HG03432 (cell line): ENCODE results near the gene PEX1.
A peak's percentile ranks its signal among the peaks of the same experiment; 100 is the strongest.
"Not testable (repeated sequence)": the region's sequence is repeated elsewhere in the genome, so short reads cannot be mapped to it uniquely, and the experiment has no call there.

ENCODE experiments used
- ATAC-seq: cut with Tn5 transposase; IDR thresholded peaks from one replicate; pipeline ENCODE4 v1.9.1; 2021; ENCODE audit warnings: mild to moderate bottlenecking, moderate library complexity; ENCODE audit not compliant: unreplicated experiment

The PEX1 gene

DNA sequence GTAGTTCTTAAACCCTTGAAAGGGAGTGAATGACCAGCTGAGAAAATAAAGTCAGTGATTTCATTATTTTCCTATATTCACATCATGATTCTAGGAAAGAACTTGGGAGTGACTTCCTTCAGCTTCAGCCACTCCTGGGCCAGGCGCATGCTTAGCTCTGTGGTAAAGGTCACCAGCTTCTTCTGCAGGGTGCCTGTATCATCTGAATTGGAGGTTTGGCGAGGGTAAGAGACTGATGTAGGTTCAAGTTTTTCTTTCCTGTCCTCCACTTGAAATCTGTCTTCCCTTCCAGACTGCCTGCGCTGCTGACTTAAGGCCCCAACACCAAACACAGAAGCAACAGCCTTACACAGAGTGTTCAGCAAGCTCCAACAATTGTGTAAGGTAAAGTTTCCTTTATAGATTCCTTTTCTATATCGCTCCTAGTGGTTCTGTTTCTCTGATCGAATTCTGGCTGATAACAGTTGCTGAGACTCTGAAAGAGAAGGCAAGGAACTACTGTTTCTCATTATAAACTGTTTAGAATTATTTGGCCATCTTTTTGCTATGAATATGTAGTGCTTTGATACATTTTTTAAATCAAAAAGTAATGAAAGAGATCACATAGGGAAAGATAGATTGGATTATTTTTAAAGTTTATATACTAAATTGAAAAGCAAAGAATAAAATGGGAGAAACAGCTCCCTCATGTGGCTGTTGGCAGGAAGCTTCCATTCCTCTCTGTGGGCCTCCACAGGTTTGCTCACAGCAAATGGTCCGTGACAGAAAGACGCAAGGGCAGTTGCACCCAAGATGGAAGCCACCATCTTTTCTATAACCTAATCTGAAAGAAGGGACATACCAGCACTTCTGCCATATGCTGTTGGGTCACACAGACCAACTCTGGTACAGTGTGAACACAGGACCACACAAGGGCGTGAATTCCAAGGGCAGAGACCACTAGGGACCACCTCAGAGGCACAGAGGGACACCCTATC lies 67.0 kb downstream of the PEX1 start:
- peak; percentile 84 for ATAC-seq

DNA sequence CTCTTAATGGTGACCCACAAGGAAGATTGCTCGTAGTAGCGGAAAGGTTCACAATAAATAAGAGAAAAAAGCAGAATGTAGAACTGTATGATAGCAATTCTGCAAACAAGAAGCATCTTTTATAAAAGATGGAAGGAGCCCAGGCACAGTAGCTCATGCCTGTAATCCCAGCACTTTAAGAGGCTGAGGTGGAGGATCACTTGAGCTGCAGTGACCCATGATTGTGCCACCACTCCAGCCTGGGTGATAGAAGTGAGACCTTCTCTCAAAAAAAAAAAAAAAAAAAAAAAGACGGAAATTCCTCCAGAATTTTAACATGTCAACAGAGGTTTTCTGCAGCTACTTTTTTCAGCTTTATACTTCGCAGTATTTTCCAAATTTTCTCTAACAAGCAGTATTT lies 67.8 kb downstream of the PEX1 start:
- ATAC-seq, result no peak

DNA sequence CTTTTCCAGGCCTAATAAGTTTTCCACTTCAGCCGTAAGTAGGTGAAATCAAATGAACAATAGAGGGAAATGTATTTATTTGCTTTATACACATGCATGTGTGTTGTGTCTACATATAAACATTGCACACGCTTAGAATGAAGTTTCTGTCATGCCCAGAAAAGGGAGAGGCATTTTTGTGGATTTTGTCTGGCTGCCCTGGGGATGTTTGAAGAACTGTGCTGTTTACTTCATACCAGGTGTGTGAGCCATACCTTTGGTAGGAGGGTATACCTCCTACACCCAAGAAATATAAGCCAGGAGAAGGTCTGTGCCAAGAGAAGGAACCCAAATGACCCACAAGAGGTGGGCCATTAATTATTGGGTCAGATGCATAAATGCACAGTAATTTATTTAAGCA lies 68.2 kb downstream of the PEX1 start:
- no peak for ATAC-seq

DNA sequence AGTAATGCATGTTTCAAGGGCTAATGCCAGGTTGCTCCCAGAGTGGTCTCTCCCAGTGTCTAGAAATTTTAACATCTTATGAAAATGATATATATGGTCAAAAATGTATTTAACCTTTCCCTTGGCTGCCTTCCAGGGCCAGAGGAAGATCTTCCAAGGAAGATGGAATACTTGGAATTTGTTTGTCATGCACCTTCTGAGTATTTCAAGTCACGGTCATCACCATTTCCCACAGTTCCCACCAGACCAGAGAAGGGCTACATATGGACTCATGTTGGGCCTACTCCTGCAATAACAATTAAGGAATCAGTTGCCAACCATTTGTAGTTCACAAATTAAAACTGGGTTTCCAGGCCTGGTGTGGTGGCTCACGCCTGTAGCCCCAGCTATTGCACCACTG lies 72.1 kb downstream of the PEX1 start:
- ATAC-seq, result no peak

DNA sequence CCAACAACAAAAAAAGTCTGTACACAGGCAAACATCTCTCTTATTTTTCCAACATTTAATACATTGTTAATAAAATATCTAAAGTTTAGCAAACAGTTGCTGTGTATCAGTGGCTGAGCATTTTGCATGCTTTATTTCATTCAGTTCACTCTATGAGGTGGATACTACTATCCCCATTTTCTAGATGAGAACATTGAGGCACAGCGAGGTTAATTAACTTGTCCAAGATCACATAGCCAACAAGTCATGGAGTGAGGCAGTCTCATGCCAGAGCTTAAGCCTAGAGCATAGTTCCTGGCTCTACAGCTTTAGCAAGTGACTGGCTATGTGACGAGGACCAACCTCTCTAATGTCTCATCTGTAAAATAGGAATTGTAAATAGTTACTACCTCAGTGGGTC lies 76.7 kb downstream of the PEX1 start:
- ATAC-seq, result no peak

DNA sequence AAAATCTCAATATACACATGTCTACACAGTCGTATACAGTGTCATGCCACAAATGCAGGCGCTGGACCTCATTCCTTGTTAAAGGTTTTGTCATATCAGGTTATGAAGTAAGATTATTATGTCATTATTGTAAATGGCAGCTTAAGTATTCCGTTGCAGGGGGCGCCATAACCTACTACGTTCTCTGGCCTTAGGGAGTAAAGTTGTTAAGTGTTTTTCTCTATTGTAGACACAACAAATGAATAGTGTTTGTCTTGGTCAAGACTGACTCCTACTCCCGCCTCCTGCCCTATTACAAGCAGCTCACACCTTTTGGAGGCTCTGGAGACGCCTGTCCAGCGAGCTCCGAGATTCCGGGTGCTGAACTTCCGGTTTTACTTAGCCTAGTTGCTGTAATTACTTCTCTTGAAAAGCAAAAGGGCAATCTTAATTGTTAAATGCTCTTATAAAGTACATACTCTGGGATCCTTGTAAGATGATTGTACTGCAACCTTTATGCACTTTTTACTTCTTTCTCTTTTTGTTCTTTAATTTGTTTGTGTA lies 80.0 kb downstream of the PEX1 start:
- peak; percentile 48 for ATAC-seq

DNA sequence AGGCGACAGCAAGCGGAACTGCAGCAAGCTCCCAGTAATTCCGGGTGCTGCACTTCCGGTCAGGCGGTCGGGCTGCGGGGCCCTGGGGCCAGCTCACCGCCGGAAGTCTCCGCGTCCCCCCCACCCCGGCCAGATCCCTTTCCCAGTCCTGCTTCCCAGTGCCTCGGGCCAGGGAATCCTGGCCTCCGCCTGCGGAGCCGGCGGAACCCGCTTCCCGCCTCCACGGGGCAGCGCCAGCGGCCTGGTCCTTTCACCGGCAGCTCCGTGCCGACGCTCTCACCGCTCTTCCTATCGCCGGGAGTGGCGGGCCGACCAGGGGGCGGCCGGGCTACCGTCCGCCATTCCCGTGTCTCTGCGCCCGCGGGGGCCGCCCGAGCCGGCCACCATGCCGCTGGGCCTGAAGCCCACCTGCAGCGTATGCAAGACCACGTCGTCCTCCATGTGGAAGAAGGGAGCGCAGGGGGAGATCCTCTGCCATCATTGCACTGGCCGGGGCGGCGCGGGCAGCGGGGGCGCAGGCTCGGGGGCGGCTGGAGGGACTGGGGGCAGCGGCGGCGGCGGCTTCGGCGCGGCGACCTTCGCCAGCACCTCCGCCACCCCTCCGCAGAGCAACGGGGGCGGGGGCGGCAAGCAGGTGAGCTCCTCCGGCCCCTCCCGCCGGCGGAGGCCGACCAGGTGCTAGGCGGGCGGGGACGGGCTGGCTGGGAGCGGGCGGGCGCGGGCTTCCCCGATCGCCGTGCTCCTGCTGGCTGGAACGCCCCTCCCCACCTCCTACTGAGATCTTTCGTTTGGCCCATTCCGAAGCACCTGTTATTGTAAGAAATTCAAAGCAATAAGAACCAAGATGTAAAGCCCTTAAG lies 80.7 kb downstream of the PEX1 start, which contains the start of gene GATAD1:
Gene GATAD1 (plus strand): TSS at position 138 of the 860 bp plus-strand sequence. CDS start 248 bp downstream, at position 386.
- ATAC-seq, result peak; percentile 91

DNA sequence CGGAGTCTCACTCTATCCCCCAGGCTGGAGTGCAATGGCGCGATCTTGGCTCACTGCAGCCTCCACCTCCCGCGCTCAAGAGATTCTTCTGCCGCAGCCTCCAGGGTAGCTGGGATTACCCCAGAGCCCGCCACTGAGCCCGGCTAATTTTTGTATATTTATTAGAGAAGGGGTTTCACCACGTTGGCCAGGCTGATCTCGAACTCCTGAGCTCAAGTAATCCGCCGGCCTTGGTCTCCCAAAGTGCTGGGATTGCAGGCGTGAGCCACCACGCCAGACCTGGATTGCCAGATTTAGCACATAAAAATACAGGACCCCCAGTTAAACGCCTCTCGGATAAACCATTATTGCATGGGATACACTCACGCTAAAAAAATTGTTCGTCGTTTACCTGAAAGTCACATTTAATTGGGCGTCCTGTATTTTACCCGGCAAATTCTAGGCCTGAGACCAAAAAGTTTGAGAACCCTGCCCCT lies 81.4 kb downstream of the PEX1 start:
- no peak for ATAC-seq

DNA sequence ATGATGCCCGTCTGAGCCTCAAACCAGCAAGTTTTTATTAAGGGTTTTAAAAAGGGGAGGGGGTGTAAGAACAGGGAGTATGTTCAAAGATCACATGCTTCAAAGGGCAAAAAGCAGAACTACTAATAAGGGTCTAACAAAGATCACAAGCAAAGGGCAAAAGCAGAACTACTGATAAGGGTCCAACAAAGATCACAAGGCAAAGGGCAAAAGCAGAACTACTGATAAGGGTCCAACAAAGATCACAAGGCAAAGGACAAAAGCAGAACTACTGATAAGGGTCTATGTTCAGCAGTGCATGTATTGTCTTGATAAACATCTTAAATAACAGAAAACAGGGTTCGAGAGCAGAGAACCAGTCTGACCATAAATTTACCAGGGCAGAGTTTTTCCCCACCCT lies 85.6 kb downstream of the PEX1 start:
- not testable (repeated sequence) for ATAC-seq

DNA sequence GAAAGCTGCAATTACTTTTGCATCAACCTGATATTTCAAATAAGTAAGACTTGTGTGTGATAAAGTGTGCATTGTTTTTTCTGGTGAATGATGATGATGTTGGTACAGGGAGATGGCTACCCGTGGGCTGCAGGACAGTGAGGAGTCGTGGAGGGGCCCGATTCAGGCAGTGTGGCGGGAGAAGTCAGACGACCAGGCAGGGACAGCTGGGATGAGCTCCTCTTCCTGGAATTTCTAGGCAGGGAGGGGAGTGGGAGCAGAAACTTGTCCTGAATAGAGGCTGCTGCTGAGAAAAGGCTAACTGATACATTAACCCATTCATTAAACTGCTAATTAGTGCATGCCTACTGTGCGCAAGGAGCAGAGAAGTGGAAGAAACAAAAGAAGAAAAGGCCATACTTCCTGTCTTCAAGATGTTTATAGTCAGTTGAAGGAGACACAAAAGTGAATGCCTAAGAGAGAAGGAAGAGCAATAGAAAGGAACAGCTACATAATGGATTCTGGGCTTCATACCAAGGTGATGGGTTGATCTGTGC lies 90.3 kb downstream of the PEX1 start:
- no peak for ATAC-seq
